Mesodermal cell (in vitro differentiated cells): ENCODE measurements around the gene GCNT2.
"Not testable (repeated sequence)": the region's sequence is repeated elsewhere in the genome, so short reads cannot be mapped to it uniquely, and the experiment has no call there.

Experiments
- H3K27ac ChIP-seq: 2 replicates; pipeline ENCODE4 v1.7.0; 2013; ENCODE audit warnings: mild to moderate bottlenecking, low read depth, low read length, moderate library complexity; ENCODE audit not compliant: severe bottlenecking
- H3K36me3 ChIP-seq: 2 replicates; pipeline ENCODE4 v1.7.1; 2013; ENCODE audit warnings: mild to moderate bottlenecking, low read length, moderate library complexity; ENCODE audit not compliant: control insufficient read depth, insufficient read depth
- H3K4me1 ChIP-seq: one replicate; pipeline ENCODE4 v1.7.1; 2013; ENCODE audit warnings: mild to moderate bottlenecking, low read length; ENCODE audit not compliant: insufficient read depth, control insufficient read depth, poor library complexity, severe bottlenecking
- H3K4me3 ChIP-seq: 2 replicates; pipeline ENCODE4 v1.7.0; 2013; ENCODE audit warnings: low read length, control low read depth, mild to moderate bottlenecking; ENCODE audit not compliant: insufficient read depth, poor library complexity, severe bottlenecking; ENCODE audit errors: extremely low read depth
- H3K9me3 ChIP-seq: 2 replicates; pipeline ENCODE4 v1.7.1; 2013; ENCODE audit warnings: mild to moderate bottlenecking, low read length, moderate library complexity; ENCODE audit not compliant: control insufficient read depth
- WGBS, 2 experiments: methylation state at CpG; one replicate each; pipeline ENCODE4 v1.1.5; 2013; ENCODE audit warnings: missing lambda C conversion rate in 2 of 2; ENCODE audit not compliant: insufficient coverage in 2 of 2; 5-methylcytosine and 5-hydroxymethylcytosine counted together

GCNT2 gene

DNA sequence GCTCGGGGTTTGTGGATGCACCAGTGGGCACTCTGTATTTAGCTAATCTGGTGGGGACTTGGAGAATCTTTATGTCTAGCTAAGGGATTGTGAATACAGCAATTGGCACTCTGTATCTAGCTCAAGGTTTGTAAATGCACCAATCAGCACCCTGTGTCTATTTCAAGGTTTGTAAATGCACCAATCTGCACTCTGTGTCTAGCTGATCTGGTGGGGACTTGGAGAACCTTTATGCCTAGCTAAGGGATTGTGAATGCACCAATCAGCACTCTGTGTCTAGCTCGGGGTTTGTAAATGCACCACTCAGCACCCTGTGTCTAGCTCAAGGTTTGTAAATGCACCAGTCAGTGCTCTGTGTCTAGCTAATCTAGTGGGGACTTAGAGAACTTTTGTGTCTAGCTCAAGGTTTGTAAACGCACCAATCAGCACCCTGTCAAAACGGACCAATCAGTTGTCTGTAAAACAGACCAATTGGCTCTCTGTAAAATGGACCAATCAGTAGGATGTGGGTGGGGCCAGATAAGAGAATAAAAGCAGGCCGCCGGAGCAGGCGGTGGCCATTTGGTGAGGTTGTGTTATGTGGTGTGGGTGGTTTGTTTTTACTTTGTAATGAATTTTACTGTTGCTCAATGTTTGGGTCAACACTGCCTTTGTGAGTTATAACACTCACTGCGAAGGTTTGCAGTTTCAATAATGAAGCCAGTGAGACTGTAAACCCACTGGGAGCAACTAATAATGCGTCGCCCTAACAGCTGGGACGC, 139.5 kb downstream of the GCNT2 start:
- not testable (repeated sequence) for H3K27ac ChIP-seq, H3K9me3 ChIP-seq, H3K4me1 ChIP-seq, H3K36me3 ChIP-seq, H3K4me3 ChIP-seq
- WGBS, 2 experiments, result 93 to 95% methylated on average over 11 of the region's 11 CpGs

- no peak overlapping the region for H3K4me3 ChIP-seq
- 94 to 96% methylated on average over 7 to 8 of the region's 8 CpGs for WGBS, 2 experiments
Measured at GRCh38 chr6:10662207-10662606, 141.1 kb downstream of the GCNT2 start.

GRCh38 chr6:10662742-10663141, 141.6 kb downstream of the GCNT2 start:
- no peaks in the 10 kb centered on the region for H3K4me1 ChIP-seq
- H3K9me3 ChIP-seq, result no peaks in the 10 kb centered on the region
- no peak overlapping the region for H3K4me3 ChIP-seq
- WGBS, 2 experiments, result 89 to 100% methylated on average over 1 to 2 of the region's 2 CpGs
- H3K36me3 ChIP-seq, result no peaks in the 10 kb centered on the region
- H3K27ac ChIP-seq, result no peak overlapping the region

More at GRCh38 chr6:10662207-10662606, 141.1 kb downstream of the GCNT2 start:
- H3K4me1 ChIP-seq, result no peaks in the 10 kb centered on the region
- H3K36me3 ChIP-seq, result no peaks in the 10 kb centered on the region
- no peaks in the 10 kb centered on the region for H3K9me3 ChIP-seq
- H3K27ac ChIP-seq, result no peak overlapping the region

- not testable (repeated sequence) for H3K4me1 ChIP-seq, H3K4me3 ChIP-seq, H3K9me3 ChIP-seq, H3K36me3 ChIP-seq, H3K27ac ChIP-seq
- WGBS, 2 experiments, result no CpG with 5 or more reads among the region's 1 CpG
Measured at GRCh38 chr6:10665595-10665994, 144.4 kb downstream of the GCNT2 start.

DNA sequence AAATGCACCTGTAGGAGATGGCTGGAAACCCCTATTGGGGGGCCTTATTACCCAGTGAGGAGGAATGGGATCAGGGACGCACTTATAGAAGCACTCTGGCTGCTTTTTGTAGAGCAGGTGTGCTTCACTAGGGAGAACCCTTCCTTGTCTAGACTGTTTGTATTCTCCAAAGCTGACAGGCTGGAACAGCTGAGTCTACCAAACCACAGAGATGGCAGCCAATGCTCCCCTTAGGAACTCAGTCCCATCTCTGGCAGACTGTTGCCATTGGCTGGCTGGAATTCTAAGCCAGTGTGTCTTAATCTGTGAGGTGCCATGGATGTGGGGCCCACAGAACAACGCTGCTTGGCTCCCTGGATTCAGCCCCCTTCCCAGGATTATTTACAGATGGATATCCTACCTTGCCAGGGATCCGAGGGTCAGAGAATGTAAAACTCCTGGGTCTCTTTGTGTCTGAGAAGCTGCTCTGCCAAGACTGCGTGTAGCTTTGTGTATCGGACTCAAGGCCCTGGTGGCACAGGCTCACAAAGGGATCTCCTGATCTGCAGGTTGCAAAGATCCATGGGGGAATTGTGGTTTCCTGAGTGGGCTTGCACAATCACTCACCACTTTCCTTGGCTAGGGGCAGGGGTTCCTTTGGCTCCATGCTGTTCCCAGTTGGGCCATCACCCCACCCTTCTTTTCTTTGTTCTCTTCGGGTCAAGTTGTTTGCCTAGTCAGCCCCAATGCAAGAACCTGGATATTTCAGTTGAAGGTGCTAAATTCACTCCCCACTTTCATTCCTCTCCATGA, 147.2 kb downstream of the GCNT2 start:
- WGBS, 2 experiments, result 87 to 95% methylated on average over 4 to 6 of the region's 6 CpGs
- Histone ChIP-seq H3K4me3 (no peak overlapping the region), H3K27ac (no peak overlapping the region), H3K9me3 (no peaks in the 10 kb centered on the region), H3K4me1 (no peaks in the 10 kb centered on the region), H3K36me3 (no peaks in the 10 kb centered on the region)

DNA sequence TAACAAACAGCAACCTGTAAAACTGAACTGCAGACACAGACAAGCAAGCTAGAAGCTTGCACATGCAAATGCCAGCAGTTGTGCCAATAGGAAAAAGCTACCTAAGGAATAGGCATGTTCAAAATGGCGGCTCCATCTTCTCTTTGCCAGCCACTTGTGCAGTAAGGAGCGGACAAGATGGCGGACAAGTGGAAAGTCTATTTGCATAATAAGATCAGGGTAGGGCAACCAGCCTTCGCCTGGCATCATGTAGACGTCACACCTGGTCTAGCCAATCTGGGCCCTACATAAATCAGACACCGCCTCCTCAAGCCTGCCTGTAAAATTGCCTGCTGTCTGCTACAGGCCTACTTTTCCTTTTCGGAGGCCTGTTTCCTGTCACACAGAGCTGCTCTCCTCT, 155.3 kb downstream of the GCNT2 start:
- no peaks in the 10 kb centered on the region for H3K36me3 ChIP-seq
- H3K27ac ChIP-seq, result no peak overlapping the region
- no peaks in the 10 kb centered on the region for H3K4me1 ChIP-seq
- no peaks in the 10 kb centered on the region for H3K9me3 ChIP-seq
- no peak overlapping the region for H3K4me3 ChIP-seq
- 92 to 98% methylated on average over 5 to 7 of the region's 7 CpGs for WGBS, 2 experiments

- Histone ChIP-seq H3K4me3 (no peak overlapping the region), H3K4me1 (no peaks in the 10 kb centered on the region), H3K36me3 (no peaks in the 10 kb centered on the region), H3K27ac (no peak overlapping the region), H3K9me3 (no peaks in the 10 kb centered on the region)
- 91 to 100% methylated on average over 2 to 4 of the region's 4 CpGs for WGBS, 2 experiments
Measured at GRCh38 chr6:10678456-10678855, 157.3 kb downstream of the GCNT2 start.
